ENCODE results near the gene CIZ1. TPM values are rescaled to one million over a fixed set of nuclear protein-coding genes. Genes with fewer than 3 reads are reported as not detected.

Gene CIZ1
- total RNA-seq, 1 experiment from 2014 or later: 111 TPM

GRCh38 chr9:128163523-128164306 is 27.7 kb downstream of the CIZ1 start:
- H3K27me3 ChIP-seq (ENCODE audit: control insufficient read depth, insufficient read depth, low read length): no peaks in the 10 kb centered on the region
- DNase-seq (ENCODE audit: low read depth, low spot score) (no peak), ATAC-seq (no peak)
- intact Hi-C loops (cut with micrococcal nuclease; ENCODE audit: unreplicated experiment): no loop called here
- H3K36me3 ChIP-seq (ENCODE audit: control insufficient read depth, insufficient read depth, low read length): no peaks in the 10 kb centered on the region; the same call in 1 of the 2 replicates
- in situ Hi-C loops (cut with HindIII; ENCODE audit: low pct_unique_long_range_greater_than_20kb, low sequenced_read_pairs): no loop called here
- TF ChIP-seq POLR2AphosphoS5 (IDR thresholded peaks at IDR 0.05; ENCODE audit: low read depth, low read length): no peak
- TF ChIP-seq, protein P1, sequence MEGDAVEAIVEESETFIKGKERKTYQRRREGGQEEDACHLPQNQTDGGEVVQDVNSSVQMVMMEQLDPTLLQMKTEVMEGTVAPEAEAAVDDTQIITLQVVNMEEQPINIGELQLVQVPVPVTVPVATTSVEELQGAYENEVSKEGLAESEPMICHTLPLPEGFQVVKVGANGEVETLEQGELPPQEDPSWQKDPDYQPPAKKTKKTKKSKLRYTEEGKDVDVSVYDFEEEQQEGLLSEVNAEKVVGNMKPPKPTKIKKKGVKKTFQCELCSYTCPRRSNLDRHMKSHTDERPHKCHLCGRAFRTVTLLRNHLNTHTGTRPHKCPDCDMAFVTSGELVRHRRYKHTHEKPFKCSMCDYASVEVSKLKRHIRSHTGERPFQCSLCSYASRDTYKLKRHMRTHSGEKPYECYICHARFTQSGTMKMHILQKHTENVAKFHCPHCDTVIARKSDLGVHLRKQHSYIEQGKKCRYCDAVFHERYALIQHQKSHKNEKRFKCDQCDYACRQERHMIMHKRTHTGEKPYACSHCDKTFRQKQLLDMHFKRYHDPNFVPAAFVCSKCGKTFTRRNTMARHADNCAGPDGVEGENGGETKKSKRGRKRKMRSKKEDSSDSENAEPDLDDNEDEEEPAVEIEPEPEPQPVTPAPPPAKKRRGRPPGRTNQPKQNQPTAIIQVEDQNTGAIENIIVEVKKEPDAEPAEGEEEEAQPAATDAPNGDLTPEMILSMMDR (IDR thresholded peaks at IDR 0.05): no peak
- ChIA-PET POLR2A (no interaction called here), CTCF (interaction anchor here (0.6 kb wide), 1 partner anchor 9 kb away, joined by 11 read pairs; no protein-coding TSS in a partner anchor)
- 0 out of 2 replicates have a peak, but pooled peaks cover 7% of the 10 kb centered on the region for H3K4me1 ChIP-seq (ENCODE audit: control insufficient read depth, insufficient read depth, low read length)
- no peak overlapping the region for H3K27ac ChIP-seq (ENCODE audit: low read length)
- no peaks in the 10 kb centered on the region for H3K9me3 ChIP-seq (ENCODE audit: control insufficient read depth, insufficient read depth, low read depth, low read length)
- BruUV-seq (replicated peaks): no TSS peak
- no peak overlapping the region for H3K4me3 ChIP-seq (ENCODE audit: low read depth in 2 of 2, low read length in 2 of 2)

- Histone ChIP-seq H3K4me1 (ENCODE audit: control insufficient read depth, insufficient read depth, low read length) (0 out of 2 replicates have a peak, but pooled peaks cover 7% of the 10 kb centered on the region), H3K4me3 (ENCODE audit: low read depth in 2 of 2, low read length in 2 of 2) (no peak overlapping the region), H3K27me3 (ENCODE audit: control insufficient read depth, insufficient read depth, low read length) (no peaks in the 10 kb centered on the region), H3K27ac (ENCODE audit: low read length) (no peak overlapping the region), H3K9me3 (ENCODE audit: control insufficient read depth, insufficient read depth, low read depth, low read length) (no peaks in the 10 kb centered on the region), H3K36me3 (ENCODE audit: control insufficient read depth, insufficient read depth, low read length) (no peaks in the 10 kb centered on the region; the same call in 1 of the 2 replicates)
- no peak for ATAC-seq
- in situ Hi-C loops (cut with HindIII; ENCODE audit: low pct_unique_long_range_greater_than_20kb, low sequenced_read_pairs): no loop called here
- BruUV-seq (replicated peaks): no TSS peak
- intact Hi-C loops (cut with micrococcal nuclease; ENCODE audit: unreplicated experiment): no loop called here
- DNase-seq (ENCODE audit: low read depth, low spot score): no peak
- ChIA-PET CTCF (no interaction called here), POLR2A (no interaction called here)
- TF ChIP-seq, protein P1 (IDR thresholded peaks at IDR 0.05): no peak
- TF ChIP-seq SIN3A (IDR thresholded peaks at IDR 0.05; ENCODE audit: borderline replicate concordance, insufficient read depth, low read depth, low read length) (no peak), TCF7L2 (IDR thresholded peaks at IDR 0.05; ENCODE audit: low read depth, low read length) (no peak), POLR2AphosphoS5 (IDR thresholded peaks at IDR 0.05; ENCODE audit: low read depth, low read length) (no peak), REST (IDR thresholded peaks at IDR 0.05; ENCODE audit: insufficient read depth in 1 of 2, low read depth in 2 of 2, low read length in 1 of 2) (no peak)
These were observed 28.3 kb downstream of the CIZ1 start for GRCh38 chr9:128163027-128163515.
